Measurements from ENCODE around the gene CDCP1. TPM values are rescaled to one million over a fixed set of nuclear protein-coding genes. Genes with fewer than 3 reads are reported as not detected.

Gene CDCP1
- polyA plus RNA-seq, 1 donor: 25.5 TPM

DNA sequence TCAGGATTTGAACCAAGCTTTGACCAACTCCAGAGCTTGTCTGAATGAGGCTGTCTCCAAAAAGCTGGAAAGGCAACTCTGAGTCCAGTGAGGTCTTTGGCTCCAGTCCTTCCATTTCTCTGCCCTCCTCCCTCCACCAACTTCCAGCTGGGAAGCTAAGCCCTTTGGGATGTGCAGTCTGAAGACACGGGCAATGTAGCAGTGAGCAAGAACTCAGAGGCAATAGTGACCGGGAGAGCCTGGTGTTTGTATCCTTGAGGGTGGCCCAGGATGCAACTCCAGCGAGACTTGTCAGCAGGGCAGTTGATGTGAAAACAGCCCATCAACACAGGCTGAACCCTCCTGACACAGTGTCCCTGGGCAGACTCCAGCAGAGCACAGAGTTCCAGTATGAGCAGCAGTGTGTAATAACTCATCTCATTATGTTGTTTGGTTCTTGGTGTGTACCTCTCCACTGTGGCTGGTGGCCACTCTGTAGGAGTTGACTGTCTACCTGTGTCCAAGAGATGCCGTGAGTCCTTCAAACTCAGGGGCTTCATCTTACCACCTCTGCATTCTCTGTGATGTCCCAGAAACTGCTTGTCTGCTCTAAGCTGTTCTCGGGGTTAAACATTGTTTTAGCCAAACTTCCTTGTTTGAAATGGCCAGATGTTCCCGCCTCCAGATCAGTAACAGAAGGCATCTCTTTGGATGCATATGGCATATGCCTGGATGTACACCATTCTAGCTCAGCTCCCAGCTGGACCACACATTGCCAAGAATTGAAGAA is 6.6 kb downstream of the CDCP1 start:
- peaks cover 43% of the 10 kb centered on the region for H3K4me1 ChIP-seq (ENCODE audit: control insufficient read depth, insufficient read depth, low read length)
- no peaks in the 10 kb centered on the region for H3K36me3 ChIP-seq (ENCODE audit: control insufficient read depth, insufficient read depth, low read length)
- H3K27me3 ChIP-seq (ENCODE audit: control insufficient read depth, insufficient read depth, low read length): peaks cover 3% of the 10 kb centered on the region
- H3K4me3 ChIP-seq (ENCODE audit: low read length): no peak overlapping the region
- H3K9me3 ChIP-seq (ENCODE audit: control insufficient read depth, low read depth, low read length): no peaks in the 10 kb centered on the region
- no CpG with 5 or more reads among the region's 6 CpGs for WGBS (ENCODE audit: insufficient coverage, low lambda C conversion rate)
- no peak overlapping the region for H3K27ac ChIP-seq (ENCODE audit: low read length)
- no peak for DNase-seq

DNA sequence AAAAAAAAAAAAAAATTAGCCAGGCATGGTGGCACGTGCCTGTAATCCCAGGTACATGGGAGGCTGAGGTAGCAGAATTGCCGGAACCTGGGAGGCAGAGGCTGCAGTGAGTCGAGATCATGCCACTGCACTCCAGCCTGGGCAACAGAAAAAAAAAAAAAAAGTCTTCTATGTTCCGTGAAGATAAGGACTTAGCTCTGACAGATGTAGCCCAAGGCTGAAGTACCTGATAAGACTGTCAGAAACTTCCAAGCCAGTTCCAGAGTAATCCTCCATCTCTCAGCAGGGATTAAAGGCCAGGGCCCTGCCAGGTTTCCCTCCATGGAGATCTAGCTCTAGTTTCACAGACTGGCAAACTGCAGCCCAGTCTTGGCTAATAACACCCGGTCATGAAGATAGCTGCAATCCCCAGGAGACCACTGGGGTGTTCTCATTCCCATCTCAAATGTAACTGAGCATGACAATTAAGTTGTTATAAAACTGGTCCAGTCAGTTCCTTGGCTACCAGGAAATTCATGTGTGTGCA is 8.5 kb downstream of the CDCP1 start:
- Histone ChIP-seq H3K27ac (ENCODE audit: low read length) (peak overlapping the region; percentile 70), H3K36me3 (ENCODE audit: control insufficient read depth, insufficient read depth, low read length) (no peaks in the 10 kb centered on the region), H3K9me3 (ENCODE audit: control insufficient read depth, low read depth, low read length) (no peaks in the 10 kb centered on the region), H3K4me3 (ENCODE audit: low read length) (no peak overlapping the region), H3K27me3 (ENCODE audit: control insufficient read depth, insufficient read depth, low read length) (no peaks in the 10 kb centered on the region), H3K4me1 (ENCODE audit: control insufficient read depth, insufficient read depth, low read length) (peaks cover 39% of the 10 kb centered on the region)
- peak in 1 of 2 donors; percentile 74 for DNase-seq
- no CpG with 5 or more reads among the region's 5 CpGs for WGBS (ENCODE audit: insufficient coverage, low lambda C conversion rate)

GRCh38 chr3:45135959-45136358 is 10.2 kb downstream of the CDCP1 start:
- peaks cover 39% of the 10 kb centered on the region for H3K4me1 ChIP-seq (ENCODE audit: control insufficient read depth, insufficient read depth, low read length)
- H3K36me3 ChIP-seq (ENCODE audit: control insufficient read depth, insufficient read depth, low read length): no peaks in the 10 kb centered on the region
- DNase-seq: peak in 1 of 2 donors; percentile 53
- H3K9me3 ChIP-seq (ENCODE audit: control insufficient read depth, low read depth, low read length): no peaks in the 10 kb centered on the region
- H3K27me3 ChIP-seq (ENCODE audit: control insufficient read depth, insufficient read depth, low read length): no peaks in the 10 kb centered on the region
- H3K27ac ChIP-seq (ENCODE audit: low read length): peak overlapping the region; percentile 30
- no peak overlapping the region for H3K4me3 ChIP-seq (ENCODE audit: low read length)
- WGBS (ENCODE audit: insufficient coverage, low lambda C conversion rate): no CpG with 5 or more reads among the region's 1 CpG

- WGBS (ENCODE audit: insufficient coverage, low lambda C conversion rate): 94% methylated on average over 3 of the region's 5 CpGs
- Histone ChIP-seq H3K27ac (ENCODE audit: low read length) (no peak overlapping the region), H3K36me3 (ENCODE audit: control insufficient read depth, insufficient read depth, low read length) (no peaks in the 10 kb centered on the region), H3K4me3 (ENCODE audit: low read length) (no peak overlapping the region), H3K9me3 (ENCODE audit: control insufficient read depth, low read depth, low read length) (no peaks in the 10 kb centered on the region), H3K27me3 (ENCODE audit: control insufficient read depth, insufficient read depth, low read length) (no peaks in the 10 kb centered on the region), H3K4me1 (ENCODE audit: control insufficient read depth, insufficient read depth, low read length) (peaks cover 31% of the 10 kb centered on the region)
- DNase-seq: no peak
These were observed 11.2 kb downstream of the CDCP1 start for GRCh38 chr3:45134758-45135521.

GRCh38 chr3:45132568-45133211 is 13.5 kb downstream of the CDCP1 start:
- H3K27me3 ChIP-seq (ENCODE audit: control insufficient read depth, insufficient read depth, low read length): no peaks in the 10 kb centered on the region
- H3K4me3 ChIP-seq (ENCODE audit: low read length): no peak overlapping the region
- no CpG with 5 or more reads among the region's 5 CpGs for WGBS (ENCODE audit: insufficient coverage, low lambda C conversion rate)
- DNase-seq: no peak
- peaks cover 10% of the 10 kb centered on the region for H3K4me1 ChIP-seq (ENCODE audit: control insufficient read depth, insufficient read depth, low read length)
- H3K27ac ChIP-seq (ENCODE audit: low read length): no peak overlapping the region
- no peaks in the 10 kb centered on the region for H3K36me3 ChIP-seq (ENCODE audit: control insufficient read depth, insufficient read depth, low read length)
- no peaks in the 10 kb centered on the region for H3K9me3 ChIP-seq (ENCODE audit: control insufficient read depth, low read depth, low read length)

DNA sequence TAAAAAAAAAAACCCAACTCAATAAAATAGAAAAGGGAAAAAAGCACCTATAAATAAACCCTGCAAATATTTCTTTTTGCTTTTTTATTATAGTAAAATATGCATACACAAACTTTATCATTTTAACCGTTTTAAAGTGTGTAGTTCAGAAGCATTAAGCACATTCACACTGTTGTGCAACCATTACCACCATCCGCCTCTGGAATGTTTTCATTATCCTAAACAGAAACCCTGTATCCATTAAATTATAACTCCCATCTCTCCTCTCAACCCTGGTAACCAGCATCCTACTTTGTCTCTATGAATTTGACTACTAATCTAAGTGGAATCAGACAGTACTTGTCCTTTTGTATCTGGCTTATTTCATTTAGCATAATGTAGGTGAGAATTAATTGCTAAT is 15.0 kb downstream of the CDCP1 start:
- Histone ChIP-seq H3K27ac (ENCODE audit: low read length) (no peak overlapping the region), H3K4me3 (ENCODE audit: low read length) (no peak overlapping the region), H3K27me3 (ENCODE audit: control insufficient read depth, insufficient read depth, low read length) (no peaks in the 10 kb centered on the region), H3K4me1 (ENCODE audit: control insufficient read depth, insufficient read depth, low read length) (peaks cover 4% of the 10 kb centered on the region), H3K36me3 (ENCODE audit: control insufficient read depth, insufficient read depth, low read length) (no peaks in the 10 kb centered on the region), H3K9me3 (ENCODE audit: control insufficient read depth, low read depth, low read length) (no peaks in the 10 kb centered on the region)
- WGBS (ENCODE audit: insufficient coverage, low lambda C conversion rate): 61% methylated on average over 2 of the region's 2 CpGs
- DNase-seq: no peak

DNA sequence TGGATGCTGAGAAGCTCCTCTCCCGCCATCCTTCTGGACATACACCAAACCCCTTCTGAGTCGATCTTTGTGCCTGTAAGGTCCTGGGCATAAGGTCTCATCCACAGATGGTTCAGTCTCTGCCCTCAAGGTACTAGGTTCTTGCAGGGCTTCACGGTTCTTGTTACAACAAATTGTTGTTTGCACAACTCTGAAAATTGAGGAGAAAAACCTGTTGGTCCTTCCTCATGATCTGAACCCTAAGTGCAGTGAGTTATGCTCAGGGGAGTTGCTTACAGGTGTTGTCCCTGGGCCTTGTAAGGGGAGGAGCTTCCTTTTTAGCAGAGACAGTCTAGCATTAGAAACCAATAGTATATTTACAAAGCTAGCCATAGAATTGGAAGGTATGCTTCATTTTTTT is 15.7 kb downstream of the CDCP1 start:
- peaks cover 10% of the 10 kb centered on the region for H3K4me1 ChIP-seq (ENCODE audit: control insufficient read depth, insufficient read depth, low read length)
- no peaks in the 10 kb centered on the region for H3K9me3 ChIP-seq (ENCODE audit: control insufficient read depth, low read depth, low read length)
- WGBS (ENCODE audit: insufficient coverage, low lambda C conversion rate): no CpG with 5 or more reads among the region's 3 CpGs
- H3K4me3 ChIP-seq (ENCODE audit: low read length): no peak overlapping the region
- H3K36me3 ChIP-seq (ENCODE audit: control insufficient read depth, insufficient read depth, low read length): no peaks in the 10 kb centered on the region
- H3K27me3 ChIP-seq (ENCODE audit: control insufficient read depth, insufficient read depth, low read length): no peaks in the 10 kb centered on the region
- no peak overlapping the region for H3K27ac ChIP-seq (ENCODE audit: low read length)
- DNase-seq: no peak

GRCh38 chr3:45128950-45129349 is 17.2 kb downstream of the CDCP1 start:
- no peak overlapping the region for H3K27ac ChIP-seq (ENCODE audit: low read length)
- H3K9me3 ChIP-seq (ENCODE audit: control insufficient read depth, low read depth, low read length): no peaks in the 10 kb centered on the region
- WGBS (ENCODE audit: insufficient coverage, low lambda C conversion rate): 90% methylated on average over 2 of the region's 4 CpGs
- no peak overlapping the region for H3K4me3 ChIP-seq (ENCODE audit: low read length)
- H3K27me3 ChIP-seq (ENCODE audit: control insufficient read depth, insufficient read depth, low read length): no peaks in the 10 kb centered on the region
- H3K4me1 ChIP-seq (ENCODE audit: control insufficient read depth, insufficient read depth, low read length): peaks cover 25% of the 10 kb centered on the region
- peaks cover 3% of the 10 kb centered on the region for H3K36me3 ChIP-seq (ENCODE audit: control insufficient read depth, insufficient read depth, low read length)
- DNase-seq: no peak

GRCh38 chr3:45127130-45127822 is 18.9 kb downstream of the CDCP1 start:
- peaks cover 40% of the 10 kb centered on the region for H3K4me1 ChIP-seq (ENCODE audit: control insufficient read depth, insufficient read depth, low read length)
- no peak overlapping the region for H3K4me3 ChIP-seq (ENCODE audit: low read length)
- H3K27ac ChIP-seq (ENCODE audit: low read length): no peak overlapping the region
- no peaks in the 10 kb centered on the region for H3K27me3 ChIP-seq (ENCODE audit: control insufficient read depth, insufficient read depth, low read length)
- DNase-seq: no peak
- no CpG with 5 or more reads among the region's 3 CpGs for WGBS (ENCODE audit: insufficient coverage, low lambda C conversion rate)
- H3K36me3 ChIP-seq (ENCODE audit: control insufficient read depth, insufficient read depth, low read length): peaks cover 3% of the 10 kb centered on the region
- H3K9me3 ChIP-seq (ENCODE audit: control insufficient read depth, low read depth, low read length): no peaks in the 10 kb centered on the region

- H3K27me3 ChIP-seq (ENCODE audit: control insufficient read depth, insufficient read depth, low read length): no peaks in the 10 kb centered on the region
- H3K27ac ChIP-seq (ENCODE audit: low read length): no peak overlapping the region
- DNase-seq: no peak
- WGBS (ENCODE audit: insufficient coverage, low lambda C conversion rate): no CpG with 5 or more reads among the region's 6 CpGs
- H3K4me1 ChIP-seq (ENCODE audit: control insufficient read depth, insufficient read depth, low read length): peaks cover 41% of the 10 kb centered on the region
- H3K36me3 ChIP-seq (ENCODE audit: control insufficient read depth, insufficient read depth, low read length): peaks cover 3% of the 10 kb centered on the region
- no peaks in the 10 kb centered on the region for H3K9me3 ChIP-seq (ENCODE audit: control insufficient read depth, low read depth, low read length)
- H3K4me3 ChIP-seq (ENCODE audit: low read length): no peak overlapping the region
These were observed 19.4 kb downstream of the CDCP1 start for GRCh38 chr3:45126730-45127129.

All from large intestine (tissue), 3 donors.